Measurements from ENCODE around the gene PIR.

The PIR gene

DNA sequence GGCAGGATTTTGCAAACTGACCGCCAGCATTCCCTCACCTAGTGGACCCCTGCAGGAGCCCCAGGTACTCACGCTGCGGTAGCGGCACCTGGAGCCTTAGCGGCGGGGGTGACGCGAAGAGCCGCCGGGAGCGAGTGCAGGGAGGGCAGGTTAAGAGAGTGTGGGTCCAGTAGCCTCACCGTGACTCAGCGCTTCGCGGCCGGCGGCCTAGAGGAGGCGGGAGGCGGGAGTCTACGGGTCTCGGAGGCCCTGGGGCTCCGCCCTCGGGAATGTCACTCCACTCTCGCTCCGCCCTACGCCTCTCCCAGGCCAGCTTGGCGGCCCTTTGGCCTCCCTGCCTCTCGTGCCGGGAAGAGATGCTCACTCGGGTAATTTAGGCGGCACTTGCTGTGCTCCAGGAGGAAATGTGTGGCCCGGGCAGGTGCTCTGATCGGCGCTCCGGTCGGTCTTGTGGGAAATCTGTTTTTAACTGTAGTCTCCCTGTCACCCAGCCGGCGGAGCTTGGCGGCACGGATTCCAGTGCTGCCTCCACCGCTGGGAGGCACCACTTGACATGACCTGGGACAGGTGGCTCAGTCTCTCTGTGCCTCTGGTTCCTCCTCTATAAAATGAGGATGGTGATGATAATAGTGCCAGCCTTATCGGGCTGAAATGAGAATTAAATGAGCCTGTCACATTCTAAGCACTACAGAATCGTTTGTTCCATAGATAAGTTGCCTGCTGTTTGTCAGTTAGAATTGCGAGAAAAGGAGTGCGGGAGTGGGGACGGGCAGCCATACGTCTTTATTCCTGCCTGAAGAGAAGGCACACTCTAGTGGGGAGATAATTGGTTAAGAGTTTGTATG is at the start of gene PIR:
Gene PIR (minus strand): TSS at position 216 of the 845 bp plus-strand sequence. CDS start 2,076 bp downstream, outside the sequence.
- peak; percentile 53 for DNase-seq

GRCh38 chrX:15530318-15530717 is 37.2 kb upstream of the PIR start:
- no peak for DNase-seq

DNA sequence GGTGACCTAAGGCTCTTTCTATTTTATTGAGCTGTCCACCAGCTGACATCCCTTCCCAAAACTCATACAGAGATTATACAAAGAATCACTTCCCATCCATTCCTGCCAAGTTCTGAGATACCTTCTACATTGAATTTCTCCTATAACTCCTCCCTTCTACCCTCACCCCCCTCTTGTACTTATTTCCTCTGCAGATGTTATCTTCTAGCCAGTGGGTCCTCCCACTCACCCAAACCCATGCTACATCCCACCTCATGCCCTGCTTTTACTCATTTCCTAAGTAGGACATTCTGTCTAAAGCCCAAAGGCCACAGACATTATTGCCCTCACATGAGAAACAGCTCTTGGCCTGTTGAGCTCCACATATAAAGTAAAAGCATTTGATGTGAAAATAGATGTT is 36.0 kb upstream of the PIR start:
- DNase-seq = no peak

GRCh38 chrX:15525664-15526416 is 32.7 kb upstream of the PIR start:
- DNase-seq = no peak

DNA sequence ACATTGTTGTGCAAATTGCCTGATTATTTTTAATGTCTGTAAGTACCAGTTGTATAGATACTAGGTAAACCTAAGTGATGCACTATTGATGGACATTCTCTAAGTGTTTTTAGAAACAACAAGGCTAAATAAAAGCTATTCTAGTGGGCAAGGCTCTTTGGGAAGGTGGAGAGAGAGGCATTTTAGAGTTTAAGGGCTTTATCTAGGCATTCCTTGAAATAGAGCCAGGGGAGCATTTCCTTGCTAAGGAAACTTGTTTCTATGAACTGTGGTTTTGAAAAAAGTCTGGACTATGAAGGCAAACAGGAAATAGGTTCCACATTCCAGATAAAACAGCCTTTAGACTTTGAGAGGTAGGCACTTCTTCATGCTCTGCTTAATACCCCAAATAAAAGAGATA is 31.3 kb upstream of the PIR start:
- DNase-seq = no peak

- DNase-seq = no peak
Observed at GRCh38 chrX:15523088-15523487, 30.0 kb upstream of the PIR start.

GRCh38 chrX:15522464-15522863 is 29.3 kb upstream of the PIR start:
- no peak for DNase-seq

- DNase-seq = no peak
Observed at GRCh38 chrX:15515931-15516330, 22.8 kb upstream of the PIR start.

DNA sequence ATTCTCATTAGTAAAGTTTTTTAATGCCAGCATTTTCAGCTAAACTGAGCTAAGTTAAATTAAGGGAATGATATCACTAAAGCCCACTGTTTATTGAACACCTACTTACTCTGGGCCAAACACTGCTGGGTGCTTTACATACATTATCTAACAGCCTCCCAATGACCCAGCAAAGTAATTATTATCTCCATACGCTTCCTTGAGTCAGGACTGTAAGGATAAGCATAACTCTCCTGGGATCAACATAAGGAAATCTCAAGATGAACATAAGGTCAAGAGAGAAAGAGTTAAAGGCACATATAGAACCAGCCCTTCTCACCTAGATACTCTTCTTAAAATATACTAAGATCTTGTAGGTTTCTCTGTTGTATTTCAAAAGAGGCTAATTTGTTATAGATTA is 21.1 kb upstream of the PIR start:
- no peak for DNase-seq

- no peak for DNase-seq
Observed at GRCh38 chrX:15512401-15512965, 19.4 kb upstream of the PIR start.

- DNase-seq = no peak
Observed at GRCh38 chrX:15511563-15511962, 18.4 kb upstream of the PIR start.

DNA sequence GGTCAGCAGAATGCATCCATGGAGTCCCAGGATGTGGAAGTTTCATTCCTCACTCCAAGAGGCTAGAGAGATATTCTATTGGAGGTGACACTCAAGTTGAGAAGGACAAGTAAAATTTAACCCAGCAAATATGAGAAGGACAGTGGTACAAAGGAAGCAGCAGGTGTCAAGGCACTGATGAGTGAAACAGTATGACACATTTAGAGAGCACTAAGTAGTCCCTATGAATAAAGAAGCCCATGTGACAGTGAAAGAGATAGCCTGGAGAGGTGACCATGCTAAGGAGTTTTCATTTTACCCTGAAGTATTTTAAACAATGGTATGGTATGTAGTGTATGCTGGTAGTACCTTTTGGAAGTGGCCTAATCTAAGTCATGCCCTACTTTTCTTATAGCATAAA is 16.7 kb upstream of the PIR start:
- DNase-seq = no peak

DNA sequence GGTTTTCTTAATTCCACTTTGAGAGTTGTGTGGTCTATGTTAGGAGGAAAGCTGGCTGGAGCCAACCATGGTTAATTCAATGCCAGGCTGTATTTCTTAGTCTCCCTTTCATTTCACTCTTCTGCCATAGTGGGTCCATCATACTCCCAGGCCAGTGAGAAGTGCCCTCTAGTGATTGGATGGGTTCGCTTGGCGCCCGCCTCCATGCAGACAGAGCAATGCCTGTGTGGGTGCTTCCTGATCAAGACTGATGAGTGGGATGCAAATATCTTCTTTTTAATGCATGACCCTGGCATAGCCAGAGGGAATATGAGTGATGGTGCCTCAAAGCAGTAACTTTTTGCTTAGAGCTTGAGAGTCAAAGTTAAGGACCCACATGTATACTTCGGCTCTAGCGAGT is 13.9 kb upstream of the PIR start:
- DNase-seq = no peak

DNA sequence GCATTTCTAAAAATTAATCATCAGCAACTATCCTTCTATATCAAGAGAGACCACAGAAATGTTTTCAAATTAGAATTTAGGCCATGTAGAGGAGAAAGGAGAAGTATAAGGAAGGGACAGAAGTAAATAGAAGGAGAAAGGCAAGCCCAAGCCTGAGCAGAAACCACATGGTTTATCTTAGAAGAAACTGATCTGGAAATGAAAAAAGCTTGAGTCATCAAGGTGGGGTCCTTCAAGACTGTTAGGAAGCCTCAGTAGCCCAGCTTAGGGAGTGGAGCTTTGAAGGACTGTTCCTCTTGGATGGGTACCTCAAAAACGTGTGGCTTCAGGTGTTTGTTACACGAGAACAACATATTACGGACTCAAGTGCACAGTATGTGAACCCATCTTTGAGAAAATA is 12.0 kb upstream of the PIR start:
- DNase-seq = no peak

GRCh38 chrX:15504661-15505060 is 11.5 kb upstream of the PIR start:
- no peak for DNase-seq

DNA sequence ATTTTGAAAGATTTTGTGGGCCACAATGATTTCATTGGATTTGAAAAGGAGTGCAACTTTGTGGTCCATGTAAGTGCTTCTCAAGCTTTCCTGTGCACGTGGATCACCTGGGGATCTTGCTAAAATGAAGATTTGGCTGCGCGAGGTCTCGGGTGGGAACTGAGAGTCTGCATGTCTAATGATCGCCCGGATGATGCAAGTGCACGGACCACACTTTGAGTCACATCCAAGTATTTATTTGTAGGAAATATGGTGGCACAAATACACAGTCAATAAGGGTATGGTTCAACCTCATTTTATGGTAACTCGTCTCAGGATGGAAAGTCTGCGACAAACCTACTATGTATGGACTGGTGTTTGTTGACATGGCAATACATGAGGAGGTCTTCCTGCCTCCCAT is 8.4 kb upstream of the PIR start:
- DNase-seq = no peak

DNA sequence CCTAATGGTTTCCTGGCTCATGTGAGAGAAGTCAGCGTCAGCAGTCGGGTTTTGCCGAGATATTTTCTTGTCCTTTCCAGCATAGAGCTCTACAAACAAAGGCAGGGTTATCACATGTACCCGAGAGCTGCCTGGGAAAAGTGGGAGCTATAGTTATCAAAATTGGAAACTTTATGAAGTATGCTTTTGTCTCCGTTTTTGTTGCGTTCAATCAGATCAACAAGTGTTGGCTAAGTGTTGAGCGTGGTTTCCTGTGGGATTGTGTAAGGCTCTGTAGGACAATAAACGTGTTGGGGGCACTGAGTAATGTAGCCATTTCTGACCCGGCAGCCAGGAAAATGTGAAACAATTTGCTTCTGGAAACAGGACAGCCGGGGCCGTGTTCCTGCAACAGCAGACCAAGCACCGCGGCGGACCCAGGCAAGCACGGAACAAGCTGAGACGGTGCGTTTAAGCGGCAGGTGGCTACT is 7.4 kb upstream of the PIR start, which contains the start of gene BMX:
Gene BMX (plus strand): TSS at position 311 of the 470 bp plus-strand sequence. CDS start 7,547 bp downstream, outside the sequence.
- DNase-seq = no peak

- no peak for DNase-seq
Observed at GRCh38 chrX:15499976-15500375, 6.8 kb upstream of the PIR start.

DNA sequence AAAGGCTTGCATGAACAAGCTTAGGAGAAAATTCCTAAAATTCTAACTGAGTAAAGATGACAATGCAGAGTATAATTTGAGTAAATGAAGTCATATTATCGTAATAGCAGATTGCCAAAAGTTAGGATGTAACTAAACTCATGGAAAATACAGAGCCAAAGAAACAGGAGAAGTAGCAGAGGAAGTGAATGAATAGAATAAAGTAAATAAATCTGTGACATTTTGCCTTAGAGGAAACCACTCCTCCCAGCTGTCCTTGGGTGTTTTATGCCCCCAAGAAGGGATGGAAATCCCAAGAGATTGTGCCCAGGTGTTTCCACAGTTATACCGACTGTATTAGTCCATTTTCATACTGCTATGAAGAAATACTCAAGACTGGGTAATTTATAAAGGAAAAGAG is 5.6 kb upstream of the PIR start:
- DNase-seq = no peak

DNA sequence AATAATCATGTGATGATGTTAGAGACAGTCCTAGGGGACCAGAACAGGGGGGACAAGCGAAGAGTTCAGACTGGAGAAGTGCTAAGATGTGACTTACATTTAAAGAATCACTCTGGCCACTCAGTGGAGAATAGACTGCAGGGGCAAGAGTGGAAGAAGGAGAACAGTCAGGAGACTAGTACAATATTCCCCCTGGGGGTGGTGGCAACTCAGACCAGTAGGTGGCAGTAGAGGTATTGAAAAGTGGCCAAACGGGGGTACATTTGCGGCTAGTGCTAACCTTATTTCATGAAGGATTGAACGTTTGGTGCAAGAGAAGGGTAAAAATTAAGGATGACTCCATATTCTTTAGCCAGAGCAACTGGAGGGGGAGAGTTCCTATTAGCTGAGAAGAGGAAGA is 4.7 kb upstream of the PIR start:
- peak; percentile 50 for DNase-seq

DNA sequence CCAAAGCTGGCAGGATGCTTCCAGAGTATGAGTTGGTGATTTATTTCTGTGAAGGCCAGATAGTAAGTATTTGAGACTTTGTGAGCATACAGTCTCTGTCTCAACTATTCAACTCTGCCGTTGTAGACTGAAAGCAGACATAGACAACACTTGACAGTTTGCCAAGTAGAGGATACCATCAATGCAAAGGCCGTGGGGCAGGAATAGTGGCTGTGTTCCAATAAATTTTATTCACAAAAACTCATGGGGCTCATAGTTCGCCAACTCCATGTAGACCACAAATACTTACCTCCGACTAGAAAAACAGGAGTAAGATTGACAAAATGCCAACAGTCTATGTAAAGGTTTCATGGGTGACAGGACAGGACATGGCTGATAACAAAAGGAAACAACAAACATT is 3.7 kb upstream of the PIR start:
- DNase-seq = no peak

DNA sequence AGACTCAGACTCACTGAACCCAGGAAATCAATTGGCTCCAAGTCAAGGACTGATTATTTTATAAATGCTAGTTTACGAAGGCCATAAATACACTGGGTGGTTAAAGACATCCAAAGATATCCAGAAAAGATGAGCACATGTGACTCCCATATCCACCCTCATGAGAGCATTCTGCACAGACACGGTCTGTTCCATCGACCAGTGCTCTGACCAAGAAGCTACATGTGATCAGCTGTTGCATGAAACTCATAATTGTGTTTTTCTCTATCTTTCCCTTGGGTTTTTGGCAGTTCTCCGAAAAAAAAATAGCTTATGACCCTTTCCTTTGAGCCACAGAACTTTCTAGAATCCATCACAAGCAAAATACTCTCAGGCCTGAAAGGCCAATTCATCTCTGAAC is 2.7 kb upstream of the PIR start:
- no peak for DNase-seq

- no peak for DNase-seq
Observed at GRCh38 chrX:15492469-15492868, 664 bp downstream of the PIR start.

- DNase-seq = no peak
Observed at GRCh38 chrX:15483891-15484290, 9.2 kb downstream of the PIR start.
